Ishikawa (cell line): ENCODE results near the gene VSIG8.

Source experiments
- CEBPB ChIP-seq: IDR thresholded peaks from 2 replicates; pipeline ENCODE4 v1.6.1; 2012
- CREB1 ChIP-seq: IDR thresholded peaks from 2 replicates; pipeline ENCODE4 v1.6.1; 2012; ENCODE audit warnings: low read depth
- EGR1 ChIP-seq: IDR thresholded peaks from 2 replicates; pipeline ENCODE4 v1.6.1; 2012
- EP300 ChIP-seq: IDR thresholded peaks from 2 replicates; pipeline ENCODE4 v1.6.1; 2012; ENCODE audit warnings: borderline replicate concordance
- FOXM1 ChIP-seq: IDR thresholded peaks from 2 replicates; pipeline ENCODE4 v1.6.1; 2012; ENCODE audit warnings: low read depth, borderline replicate concordance
- NFIC ChIP-seq: IDR thresholded peaks from 2 replicates; pipeline ENCODE4 v1.6.1; 2012
- RAD21 ChIP-seq: IDR thresholded peaks from 2 replicates; pipeline ENCODE4 v1.6.1; 2012; ENCODE audit warnings: low read depth
- TAF1 ChIP-seq: IDR thresholded peaks from 2 replicates; pipeline ENCODE4 v1.6.1; 2012; ENCODE audit warnings: low read depth, mild to moderate bottlenecking
- TCF12 ChIP-seq: IDR thresholded peaks from 2 replicates; pipeline ENCODE4 v1.6.1; 2012; ENCODE audit warnings: low read depth
- TEAD4 ChIP-seq: IDR thresholded peaks from 2 replicates; pipeline ENCODE4 v1.6.1; 2012
- YY1 ChIP-seq: IDR thresholded peaks from 2 replicates; pipeline ENCODE4 v1.6.1; 2012; ENCODE audit warnings: low read depth
- ZBTB7A ChIP-seq: IDR thresholded peaks from 2 replicates; pipeline ENCODE4 v1.6.1; 2012; ENCODE audit warnings: low read depth
- TF ChIP-seq, protein P1 (sequence below): IDR thresholded peaks from 2 replicates; pipeline ENCODE4 v1.6.1; 2012
- TF ChIP-seq, protein P2 (sequence below): IDR thresholded peaks from 2 replicates; pipeline ENCODE4 v1.6.1; 2012
- TF ChIP-seq, protein P3 (sequence below): IDR thresholded peaks from 2 replicates; pipeline ENCODE4 v1.6.1; 2012; ENCODE audit warnings: low read depth, mild to moderate bottlenecking

Gene VSIG8

GRCh38 chr1:159900755-159901360, 38.4 kb upstream of the VSIG8 start:
- TF ChIP-seq ZBTB7A: no peak
- TF ChIP-seq NFIC: no peak
- TF ChIP-seq EGR1: no peak
- TF ChIP-seq, protein P1, sequence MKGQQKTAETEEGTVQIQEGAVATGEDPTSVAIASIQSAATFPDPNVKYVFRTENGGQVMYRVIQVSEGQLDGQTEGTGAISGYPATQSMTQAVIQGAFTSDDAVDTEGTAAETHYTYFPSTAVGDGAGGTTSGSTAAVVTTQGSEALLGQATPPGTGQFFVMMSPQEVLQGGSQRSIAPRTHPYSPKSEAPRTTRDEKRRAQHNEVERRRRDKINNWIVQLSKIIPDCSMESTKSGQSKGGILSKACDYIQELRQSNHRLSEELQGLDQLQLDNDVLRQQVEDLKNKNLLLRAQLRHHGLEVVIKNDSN: no peak
- no peak for TF ChIP-seq TAF1
- TF ChIP-seq, protein P2, sequence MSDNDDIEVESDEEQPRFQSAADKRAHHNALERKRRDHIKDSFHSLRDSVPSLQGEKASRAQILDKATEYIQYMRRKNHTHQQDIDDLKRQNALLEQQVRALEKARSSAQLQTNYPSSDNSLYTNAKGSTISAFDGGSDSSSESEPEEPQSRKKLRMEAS: no peak; the same call in 1 of the 2 replicates
- no peak for TF ChIP-seq EP300
- no peak for TF ChIP-seq TEAD4
- TF ChIP-seq YY1: no peak
- TF ChIP-seq CREB1: no peak
- TF ChIP-seq, protein P3, sequence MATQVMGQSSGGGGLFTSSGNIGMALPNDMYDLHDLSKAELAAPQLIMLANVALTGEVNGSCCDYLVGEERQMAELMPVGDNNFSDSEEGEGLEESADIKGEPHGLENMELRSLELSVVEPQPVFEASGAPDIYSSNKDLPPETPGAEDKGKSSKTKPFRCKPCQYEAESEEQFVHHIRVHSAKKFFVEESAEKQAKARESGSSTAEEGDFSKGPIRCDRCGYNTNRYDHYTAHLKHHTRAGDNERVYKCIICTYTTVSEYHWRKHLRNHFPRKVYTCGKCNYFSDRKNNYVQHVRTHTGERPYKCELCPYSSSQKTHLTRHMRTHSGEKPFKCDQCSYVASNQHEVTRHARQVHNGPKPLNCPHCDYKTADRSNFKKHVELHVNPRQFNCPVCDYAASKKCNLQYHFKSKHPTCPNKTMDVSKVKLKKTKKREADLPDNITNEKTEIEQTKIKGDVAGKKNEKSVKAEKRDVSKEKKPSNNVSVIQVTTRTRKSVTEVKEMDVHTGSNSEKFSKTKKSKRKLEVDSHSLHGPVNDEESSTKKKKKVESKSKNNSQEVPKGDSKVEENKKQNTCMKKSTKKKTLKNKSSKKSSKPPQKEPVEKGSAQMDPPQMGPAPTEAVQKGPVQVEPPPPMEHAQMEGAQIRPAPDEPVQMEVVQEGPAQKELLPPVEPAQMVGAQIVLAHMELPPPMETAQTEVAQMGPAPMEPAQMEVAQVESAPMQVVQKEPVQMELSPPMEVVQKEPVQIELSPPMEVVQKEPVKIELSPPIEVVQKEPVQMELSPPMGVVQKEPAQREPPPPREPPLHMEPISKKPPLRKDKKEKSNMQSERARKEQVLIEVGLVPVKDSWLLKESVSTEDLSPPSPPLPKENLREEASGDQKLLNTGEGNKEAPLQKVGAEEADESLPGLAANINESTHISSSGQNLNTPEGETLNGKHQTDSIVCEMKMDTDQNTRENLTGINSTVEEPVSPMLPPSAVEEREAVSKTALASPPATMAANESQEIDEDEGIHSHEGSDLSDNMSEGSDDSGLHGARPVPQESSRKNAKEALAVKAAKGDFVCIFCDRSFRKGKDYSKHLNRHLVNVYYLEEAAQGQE: no peak
- no peak for TF ChIP-seq CEBPB
- TF ChIP-seq RAD21: no peak
- no peak for TF ChIP-seq TCF12
- no peak for TF ChIP-seq FOXM1

GRCh38 chr1:159900086-159900680, 37.7 kb upstream of the VSIG8 start, which contains the start of gene CFAP45:
Gene CFAP45, minus strand, starts transcription at chr1:159900165. Its CDS starts 67 bp downstream, at chr1:159900098.
- TF ChIP-seq, protein P3: no peak
- TF ChIP-seq TAF1 (no peak), RAD21 (peak; percentile 32), CEBPB (peak; percentile 50; the same call in 1 of the 2 replicates), FOXM1 (0 out of 2 replicates have a peak, but pooled peaks have one; percentile 39), YY1 (peak; percentile 64), TEAD4 (peak; percentile 63; the same call in 1 of the 2 replicates), TCF12 (peak; percentile 79), EP300 (peak; percentile 62; the same call in 1 of the 2 replicates), NFIC (peak; percentile 88)
- TF ChIP-seq, protein P2: peak; percentile 28; the same call in 1 of the 2 replicates

- TF ChIP-seq, protein P1: no peak
- TF ChIP-seq EP300: no peak
- TF ChIP-seq, protein P2: no peak
- no peak for TF ChIP-seq TEAD4
- TF ChIP-seq, protein P3: no peak
- TF ChIP-seq TCF12: no peak
- TF ChIP-seq CEBPB: no peak
- no peak for TF ChIP-seq ZBTB7A
- no peak for TF ChIP-seq RAD21
- no peak for TF ChIP-seq CREB1
- TF ChIP-seq TAF1: no peak
- no peak for TF ChIP-seq EGR1
- TF ChIP-seq NFIC: no peak
Observed at GRCh38 chr1:159898527-159898926, 36.1 kb upstream of the VSIG8 start.

DNA sequence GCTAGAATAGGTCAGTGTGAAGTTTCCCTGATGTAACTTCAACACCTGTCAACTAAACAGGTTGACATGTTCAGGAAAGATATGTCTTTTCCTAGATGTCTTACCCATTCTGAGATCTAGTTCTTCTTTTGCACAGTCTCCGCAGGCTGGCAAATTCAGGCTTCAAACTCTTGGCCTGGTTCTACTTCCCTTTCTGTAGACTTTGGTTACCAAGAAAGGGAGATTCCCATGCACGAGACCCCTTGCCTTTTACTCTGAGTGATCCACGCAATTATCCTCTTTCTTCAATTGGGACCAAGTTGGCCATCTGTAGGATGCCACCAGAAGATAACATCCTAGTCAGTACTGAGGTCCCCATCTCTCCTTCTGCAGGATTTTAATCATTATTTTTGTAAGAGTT, 35.5 kb upstream of the VSIG8 start:
- TF ChIP-seq ZBTB7A (no peak), TAF1 (no peak), YY1 (no peak)
- TF ChIP-seq, protein P3: no peak
